Activated CD8-positive, alpha-beta memory T cell treated with anti-CD3 and anti-CD28 coated beads, Interleukin-2, amount 50 U/mL, for 1 hour (primary cell): Measurements from ENCODE around the gene RPL32.
"Not testable (repeated sequence)": the region's sequence is repeated elsewhere in the genome, so short reads cannot be mapped to it uniquely, and the experiment has no call there.

Experiments used
- DNase-seq: peaks from one replicate; pipeline ENCODE4 v3.0.0-alpha.2; 2020; ENCODE audit errors: extremely low read depth

Gene RPL32

GRCh38 chr3:12841149-12841969 lies at the start of gene RPL32:
TSS of gene RPL32 (minus strand) at chr3:12841565. CDS start at chr3:12840237, 1,328 bp downstream.
- DNase-seq, result peak; percentile 65

- no peak for DNase-seq
These were observed 49.4 kb upstream of the RPL32 start for GRCh38 chr3:12890610-12891390.

GRCh38 chr3:12886736-12887135 lies 45.4 kb upstream of the RPL32 start:
- no peak for DNase-seq

- no peak for DNase-seq
These were observed 44.8 kb upstream of the RPL32 start for GRCh38 chr3:12886106-12886679.

GRCh38 chr3:12885583-12885930 lies 44.2 kb upstream of the RPL32 start:
- no peak for DNase-seq

GRCh38 chr3:12884790-12885582 lies 43.6 kb upstream of the RPL32 start:
- DNase-seq, result no peak

GRCh38 chr3:12884186-12884680 lies 42.9 kb upstream of the RPL32 start:
- DNase-seq, result no peak

GRCh38 chr3:12882336-12883310 lies 41.3 kb upstream of the RPL32 start:
- DNase-seq, result no peak

GRCh38 chr3:12881858-12882257 lies 40.5 kb upstream of the RPL32 start:
- not testable (repeated sequence) for DNase-seq

- DNase-seq, result no peak
These were observed 37.9 kb upstream of the RPL32 start for GRCh38 chr3:12879191-12879815.

- not testable (repeated sequence) for DNase-seq
These were observed 37.4 kb upstream of the RPL32 start for GRCh38 chr3:12878758-12879157.

- no peak for DNase-seq
These were observed 36.8 kb upstream of the RPL32 start for GRCh38 chr3:12878141-12878574.

- no peak for DNase-seq
These were observed 35.7 kb upstream of the RPL32 start for GRCh38 chr3:12877040-12877439.

GRCh38 chr3:12875857-12876836 lies 34.8 kb upstream of the RPL32 start:
- no peak for DNase-seq

- no peak for DNase-seq
These were observed 30.1 kb upstream of the RPL32 start for GRCh38 chr3:12871404-12871983.

- DNase-seq, result no peak
These were observed 29.6 kb upstream of the RPL32 start for GRCh38 chr3:12870942-12871341.

GRCh38 chr3:12869035-12869621 lies 27.8 kb upstream of the RPL32 start:
- no peak for DNase-seq
